GM18505 (cell line): ENCODE data around the gene COA6.

ENCODE experiments used
- ATAC-seq: cut with Tn5 transposase; IDR thresholded peaks from one replicate; pipeline ENCODE4 v1.9.1; 2021; ENCODE audit not compliant: unreplicated experiment
- POLR2A ChIP-seq: IDR thresholded peaks from 4 replicates; pipeline ENCODE4 v1.6.1; 2011; ENCODE audit warnings: borderline replicate concordance; ENCODE audit not compliant: insufficient read depth, insufficient read length; ENCODE audit errors: extremely low read depth

Gene COA6

GRCh38 chr1:234373064-234373958 is at the start of gene COA6:
Gene COA6 (plus strand): TSS chr1:234373456. CDS start chr1:234373467, 11 bp downstream.
- TF ChIP-seq POLR2A = peak; percentile 98

GRCh38 chr1:234324821-234325220 is 48.4 kb upstream of the COA6 start:
- ATAC-seq = no peak
- no peak for TF ChIP-seq POLR2A

More at GRCh38 chr1:234373064-234373958, at the start of gene COA6:
- peak; percentile 92 for ATAC-seq

- no peak for TF ChIP-seq POLR2A
- ATAC-seq = no peak
Observed at GRCh38 chr1:234325878-234326496, 47.3 kb upstream of the COA6 start.

- ATAC-seq = no peak
- no peak for TF ChIP-seq POLR2A
Observed at GRCh38 chr1:234326497-234327366, 46.5 kb upstream of the COA6 start.

- no peak for TF ChIP-seq POLR2A
- ATAC-seq = no peak
Observed at GRCh38 chr1:234327577-234328164, 45.6 kb upstream of the COA6 start.

- TF ChIP-seq POLR2A = no peak
- no peak for ATAC-seq
Observed at GRCh38 chr1:234330843-234331215, 42.4 kb upstream of the COA6 start.

- no peak for TF ChIP-seq POLR2A
- ATAC-seq = no peak
Observed at GRCh38 chr1:234331507-234331906, 41.7 kb upstream of the COA6 start.

GRCh38 chr1:234336359-234336758 is 36.9 kb upstream of the COA6 start:
- ATAC-seq = no peak
- no peak for TF ChIP-seq POLR2A

GRCh38 chr1:234337233-234337632 is 36.0 kb upstream of the COA6 start:
- ATAC-seq = no peak
- TF ChIP-seq POLR2A = no peak

- TF ChIP-seq POLR2A = no peak
- ATAC-seq = no peak
Observed at GRCh38 chr1:234340528-234340927, 32.7 kb upstream of the COA6 start.

GRCh38 chr1:234342774-234343173 is 30.5 kb upstream of the COA6 start:
- no peak for ATAC-seq

GRCh38 chr1:234345237-234345636 is 28.0 kb upstream of the COA6 start:
- no peak for ATAC-seq
- TF ChIP-seq POLR2A = no peak

More at GRCh38 chr1:234342774-234343173, 30.5 kb upstream of the COA6 start:
- no peak for TF ChIP-seq POLR2A

- no peak for ATAC-seq
- TF ChIP-seq POLR2A = no peak
Observed at GRCh38 chr1:234348964-234349363, 24.3 kb upstream of the COA6 start.
